H1 (cell line): ENCODE data around the gene KTN1. TPM values are rescaled to one million over a fixed set of nuclear protein-coding genes. Genes with fewer than 3 reads are reported as not detected.

ENCODE experiments used
- CTCF ChIA-PET: fragments of 300-600 bp; sonication (Branson Sonifier 250); formaldehyde crosslinking; loops from one replicate; lab custom pipeline; 2021; ENCODE audit not compliant: partially characterized antibody; lab: Charles Lee
- POLR2A ChIA-PET: fragments of 300-600 bp; sonication (Branson Sonifier 250); formaldehyde crosslinking; loops from one replicate; lab custom pipeline; 2021; ENCODE audit warnings: inconsistent platforms; ENCODE audit not compliant: partially characterized antibody; lab: Charles Lee
- DNase-seq, 2 experiments: peaks; one replicate each; pipeline versions ENCODE4 v3.0.0 to v3.0.0-alpha.2; 2010 to 2022; ENCODE audit warnings: low spot score in 2 of 2, low read depth in 1 of 2, mixed read lengths in 1 of 2
- FAIRE-seq: peaks from 2 replicates; lab custom pipeline; 2011; peaks lifted over from hg19 to GRCh38; lab: Jason Lieb, UNC
- H2AFZ ChIP-seq: 2 replicates; pipeline ENCODE4 v1.8.1; 2012; ENCODE audit warnings: low read length, inconsistent platforms
- H2AK5ac ChIP-seq: 2 replicates; pipeline ENCODE4 v1.6.1; 2013; ENCODE audit warnings: low read depth, low read length
- H2BK120ac ChIP-seq: replicated peaks from 2 replicates; pipeline ENCODE3; 2013; ENCODE audit warnings: low read depth, low read length, inconsistent platforms
- H2BK12ac ChIP-seq: 2 replicates; pipeline ENCODE4 v1.6.1; 2013; ENCODE audit warnings: low read depth, low read length
- H2BK15ac ChIP-seq: 2 replicates; pipeline ENCODE4 v1.6.1; 2013; ENCODE audit warnings: low read length
- H2BK20ac ChIP-seq: 2 replicates; pipeline ENCODE4 v1.6.1; 2013; ENCODE audit warnings: low read length
- H2BK5ac ChIP-seq: 2 replicates; pipeline ENCODE4 v1.6.1; 2013; ENCODE audit warnings: low read depth, low read length
- H3K14ac ChIP-seq: 2 replicates; pipeline ENCODE4 v1.6.1; 2013; ENCODE audit warnings: inconsistent platforms; ENCODE audit not compliant: insufficient read length
- H3K18ac ChIP-seq: 2 replicates; pipeline ENCODE4 v1.6.1; 2013; ENCODE audit warnings: low read length; ENCODE audit errors: extremely low read depth
- H3K23ac ChIP-seq: 2 replicates; pipeline ENCODE4 v1.6.1; 2013; ENCODE audit warnings: inconsistent platforms; ENCODE audit not compliant: insufficient read length
- H3K23me2 ChIP-seq: 2 replicates; pipeline ENCODE4 v1.6.1; 2013; ENCODE audit warnings: low read depth, low read length
- H3K27ac ChIP-seq: 2 replicates; pipeline ENCODE4 v1.6.1; 2011; ENCODE audit warnings: low read depth, low read length, inconsistent platforms
- H3K27me3 ChIP-seq, 4 experiments: replicated peaks in 1 of 4; 1 replicate in 1 of 4; 2 replicates in 3 of 4; pipeline versions ENCODE4 v1.6.1 to v1.8.1; 2011 to 2013; ENCODE audit warnings: low read length in 3 of 4, mild to moderate bottlenecking in 3 of 4, inconsistent platforms in 2 of 4, mixed read lengths in 2 of 4, moderate library complexity in 1 of 4; ENCODE audit not compliant: control insufficient read depth in 3 of 4, insufficient read depth in 3 of 4; ENCODE audit errors: extremely low read depth in 1 of 4
- H3K36me3 ChIP-seq, 4 experiments: 2 replicates each; pipeline versions ENCODE4 v1.6.1 to v1.8.1; 2011 to 2013; ENCODE audit warnings: mild to moderate bottlenecking in 4 of 4, low read length in 3 of 4, moderate library complexity in 2 of 4, control low read depth in 1 of 4, inconsistent platforms in 1 of 4; ENCODE audit not compliant: insufficient read depth in 4 of 4, control insufficient read depth in 2 of 4
- H3K4ac ChIP-seq: replicated peaks from 2 replicates; pipeline ENCODE3; 2013; ENCODE audit warnings: low read length, low read depth, mixed read lengths, inconsistent platforms; ENCODE audit not compliant: insufficient read length
- H3K4me1 ChIP-seq, 4 experiments: replicated peaks in 1 of 4; 1 replicate in 1 of 4; 2 replicates in 3 of 4; pipeline versions ENCODE4 v1.6.1 to v1.8.1; 2011 to 2013; ENCODE audit warnings: low read length in 3 of 4, inconsistent platforms in 2 of 4, mixed read lengths in 1 of 4; ENCODE audit not compliant: insufficient read depth in 4 of 4, control insufficient read depth in 3 of 4
- H3K4me2 ChIP-seq, 2 experiments: 2 replicates each; pipeline versions ENCODE4 v1.6.1 to v1.8.1; 2011 to 2013; ENCODE audit warnings: low read depth in 2 of 2, low read length in 2 of 2, control low read depth in 1 of 2, inconsistent platforms in 1 of 2, mild to moderate bottlenecking in 1 of 2; ENCODE audit not compliant: insufficient read depth in 1 of 2
- H3K4me3 ChIP-seq, 4 experiments: fragments of 200-600, 300-600 bp in 1 of 4; sonication (generic), shearing (Covaris generic), sonication (Bioruptor Twin) in 1 of 4; 2 replicates each; pipeline versions ENCODE4 v1.5.1 to v1.8.1; 2011 to 2016; ENCODE audit warnings: low read length in 4 of 4, low read depth in 3 of 4, control low read depth in 2 of 4, inconsistent platforms in 2 of 4, mild to moderate bottlenecking in 2 of 4, mixed read lengths in 1 of 4, moderate library complexity in 1 of 4; ENCODE audit not compliant: insufficient read depth in 2 of 4; ENCODE audit errors: extremely low read depth in 1 of 4
- H3K56ac ChIP-seq: replicated peaks from 2 replicates; pipeline ENCODE3; 2013; ENCODE audit warnings: low read depth, mild to moderate bottlenecking, mixed read lengths, low read length, inconsistent platforms; ENCODE audit not compliant: insufficient read length
- H3K79me1 ChIP-seq: 2 replicates; pipeline ENCODE4 v1.6.1; 2013; ENCODE audit warnings: low read depth, low read length, control low read depth
- H3K79me2 ChIP-seq, 2 experiments: 2 replicates each; pipeline versions ENCODE4 v1.6.1 to v1.8.1; 2012 to 2013; ENCODE audit warnings: low read length in 2 of 2, mild to moderate bottlenecking in 2 of 2, inconsistent platforms in 1 of 2; ENCODE audit not compliant: insufficient read depth in 2 of 2, control insufficient read depth in 1 of 2
- H3K9ac ChIP-seq, 4 experiments: replicated peaks in 1 of 4; 1 replicate in 1 of 4; 2 replicates in 3 of 4; pipeline versions ENCODE4 v1.6.1 to v1.8.1; 2011 to 2013; ENCODE audit warnings: low read depth in 3 of 4, low read length in 3 of 4, control low read depth in 2 of 4, mild to moderate bottlenecking in 2 of 4, moderate library complexity in 2 of 4, inconsistent platforms in 1 of 4; ENCODE audit errors: extremely low read depth in 1 of 4
- H3K9me3 ChIP-seq, 2 experiments: 2 replicates each; pipeline versions ENCODE4 v1.6.1 to v1.8.1; 2012 to 2013; ENCODE audit warnings: mild to moderate bottlenecking in 2 of 2, moderate library complexity in 2 of 2, control low read depth in 1 of 2, inconsistent platforms in 1 of 2, low read depth in 1 of 2, low read length in 1 of 2, mixed read lengths in 1 of 2; ENCODE audit not compliant: insufficient read depth in 2 of 2
- H4K20me1 ChIP-seq, 2 experiments: replicated peaks in 1 of 2; 2 replicates each; pipeline versions ENCODE3 to v1.8.1; 2011 to 2013; ENCODE audit warnings: inconsistent platforms in 2 of 2, low read length in 2 of 2, mild to moderate bottlenecking in 1 of 2; ENCODE audit not compliant: insufficient read depth in 2 of 2, control insufficient read depth in 1 of 2
- H4K5ac ChIP-seq: 2 replicates; pipeline ENCODE4 v1.6.1; 2013; ENCODE audit warnings: low read length, low read depth, mixed read lengths, inconsistent platforms; ENCODE audit not compliant: insufficient read length
- H4K8ac ChIP-seq: 2 replicates; pipeline ENCODE4 v1.8.0; 2013; ENCODE audit warnings: mild to moderate bottlenecking, moderate library complexity, low read length, inconsistent platforms; ENCODE audit not compliant: insufficient read depth; ENCODE audit errors: extremely low read depth
- H4K91ac ChIP-seq: replicated peaks from 2 replicates; pipeline ENCODE3; 2013; ENCODE audit warnings: low read length, mixed read lengths, inconsistent platforms; ENCODE audit not compliant: insufficient read length
- CTBP2 ChIP-seq: IDR thresholded peaks from 2 replicates; pipeline ENCODE4 v1.7.0; 2011; ENCODE audit warnings: borderline replicate concordance, mild to moderate bottlenecking, moderate library complexity, mixed read lengths, low read length; ENCODE audit not compliant: insufficient read depth, insufficient read length
- SIX5 ChIP-seq: IDR thresholded peaks from 2 replicates; pipeline ENCODE4 v1.6.1; 2011; ENCODE audit warnings: mild to moderate bottlenecking, low read depth, low read length
- TAF1 ChIP-seq: IDR thresholded peaks from 2 replicates; pipeline ENCODE4 v1.6.1; 2011; ENCODE audit warnings: mild to moderate bottlenecking, low read depth, low read length
- TBP ChIP-seq: IDR thresholded peaks from 2 replicates; pipeline ENCODE4 v1.6.1; 2011; ENCODE audit warnings: low read depth, low read length, improper control_type of control experiment
- ZNF274 ChIP-seq: IDR thresholded peaks from 2 replicates; pipeline ENCODE4 v1.7.0; 2012; ENCODE audit warnings: low read length, borderline replicate concordance; ENCODE audit errors: extremely low read depth
- WGBS, 2 experiments: shearing (Covaris generic) in 1 of 2; methylation state at CpG; one replicate each; pipeline versions ENCODE4 v1.1.6 to v1.1.7; 2013 to 2015; ENCODE audit warnings: low lambda C conversion rate in 2 of 2, mixed read lengths in 2 of 2, inconsistent platforms in 1 of 2, low coverage in 1 of 2, missing lambda C conversion rate in 1 of 2; ENCODE audit not compliant: insufficient replicate concordance in 2 of 2, insufficient coverage in 1 of 2, insufficient read length in 1 of 2; ENCODE audit errors: extremely low coverage in 1 of 2, missing lambda C conversion rate in 1 of 2; 5-methylcytosine and 5-hydroxymethylcytosine counted together
- polyA plus RNA-seq, 7 experiments: library from polyadenylated mRNA; depleted of rRNA in 3 of 7; stranded (reverse) in 5 of 7; unstranded in 2 of 7; fragments of >200 nt in 5 of 7; fragments of 200-250 nt in 2 of 7; gene quantifications; 1 replicate in 5 of 7; 2 replicates in 1 of 7; 4 replicates in 1 of 7; pipeline versions ENCODE4 v1.2.1 to v1.2.3, GENCODE V29; 2011 to 2013; ENCODE audit warnings: missing spikeins in 2 of 7, mixed read lengths in 2 of 7
- total RNA-seq: library from RNA; stranded (reverse); fragmentation: NEBNext Ultra II Directional; extraction: Animal tissue kit (Norgen Biotek cat#: 25700); gene quantifications from 2 replicates; pipeline ENCODE4 v1.2.1, GENCODE V29; 2021
- TF ChIP-seq, protein P1 (sequence below): IDR thresholded peaks from 2 replicates; pipeline ENCODE4 v1.6.1; 2012; ENCODE audit warnings: inconsistent platforms

Gene KTN1
- total and polyA plus RNA-seq, 2 of the 8 experiments (the other 6 are each of a cell fraction or from before 2014, with no cell fraction given) = 15.4 to 151 TPM

DNA sequence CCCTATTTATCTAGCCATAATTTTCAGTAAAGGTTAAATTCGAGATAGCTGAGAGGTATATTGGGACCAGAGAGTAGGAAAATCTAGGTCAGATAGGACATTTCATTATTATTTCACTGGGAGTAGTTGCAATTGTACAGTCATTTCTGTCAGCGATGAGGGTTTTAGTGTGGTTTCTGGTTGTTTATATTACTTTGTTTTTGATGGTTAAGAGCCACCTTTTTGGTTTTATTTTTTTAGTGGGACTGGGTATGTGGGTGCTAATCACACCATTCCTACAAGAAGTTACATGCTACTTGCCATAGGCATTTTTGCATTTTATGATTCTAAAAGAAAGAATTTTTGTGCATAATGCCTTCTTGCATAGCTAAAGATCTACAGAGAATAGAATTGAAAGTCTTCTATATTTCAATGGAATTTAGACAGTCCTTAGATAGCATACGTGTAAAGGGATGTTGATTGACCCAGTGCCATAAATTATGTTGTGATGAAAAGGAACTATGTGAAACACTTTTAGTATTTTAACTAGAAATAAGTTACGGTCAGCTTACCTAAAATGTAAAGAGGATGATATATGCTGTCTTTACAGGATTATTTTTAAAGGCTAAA, 85.2 kb downstream of the KTN1 start:
- Histone ChIP-seq H3K4me2 (no peak overlapping the region), H3K79me2 (no peaks in the 10 kb centered on the region), H4K5ac (no peak overlapping the region), H3K23me2 (no peaks in the 10 kb centered on the region), H3K4me3 (no peak overlapping the region), H4K20me1 (no peaks in the 10 kb centered on the region), H2BK15ac (no peak overlapping the region), H3K4me1 (no peaks in the 10 kb centered on the region), H4K91ac (no peak overlapping the region), H3K9me3 (no peaks in the 10 kb centered on the region), H3K79me1 (no peaks in the 10 kb centered on the region), H4K8ac (no peak overlapping the region), H2BK5ac (no peak overlapping the region), H3K4ac (no peak overlapping the region), H3K56ac (no peak overlapping the region), H2BK12ac (no peak overlapping the region), H2BK120ac (no peak overlapping the region), H3K14ac (no peak overlapping the region), H3K9ac (no peak overlapping the region), H3K23ac (no peak overlapping the region), H3K27ac (no peak overlapping the region), H2AK5ac (no peak overlapping the region), H2BK20ac (no peak overlapping the region), H3K36me3 (peaks cover 0 to 18% (median 6%) of the 10 kb centered on the region in 4 experiments; a peak in 4 of 8 replicates), H3K18ac (no peak overlapping the region), H3K27me3 (no peaks in the 10 kb centered on the region), H2AFZ (no peak overlapping the region)
- POLR2A ChIA-PET = no interaction called here
- CTCF ChIA-PET = interaction anchor here (0.6 to 2.4 kb wide), 5 partner anchors 14 to 675 kb away, joined by 3 to 10 read pairs (median 3); no protein-coding TSS in a partner anchor
- no peak for FAIRE-seq
- 90% methylated on average over 4 of the region's 4 CpGs; no CpG with 5 or more reads in 1 of the 2 experiments for WGBS, 2 experiments
- DNase-seq = no peak
- TF ChIP-seq CTBP2 (no peak), TBP (no peak), SIX5 (no peak), ZNF274 (no peak), TAF1 (no peak)
- TF ChIP-seq, protein P1, sequence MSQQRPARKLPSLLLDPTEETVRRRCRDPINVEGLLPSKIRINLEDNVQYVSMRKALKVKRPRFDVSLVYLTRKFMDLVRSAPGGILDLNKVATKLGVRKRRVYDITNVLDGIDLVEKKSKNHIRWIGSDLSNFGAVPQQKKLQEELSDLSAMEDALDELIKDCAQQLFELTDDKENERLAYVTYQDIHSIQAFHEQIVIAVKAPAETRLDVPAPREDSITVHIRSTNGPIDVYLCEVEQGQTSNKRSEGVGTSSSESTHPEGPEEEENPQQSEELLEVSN = no peak
